Occipital lobe (tissue), 2 donors: Measurements from ENCODE around the gene TUBB6. TPM values are rescaled to one million over a fixed set of nuclear protein-coding genes. Genes with fewer than 3 reads are reported as not detected.

Experiments used
- DNase-seq: peaks from one replicate; lab custom pipeline; 2025; lab: John Stamatoyannopoulos, UW
- total RNA-seq: library from RNA; depleted of rRNA; stranded (reverse); fragments of >200 nt; gene quantifications from one replicate; pipeline ENCODE4 v1.2.3, GENCODE V29; 2014

TUBB6 gene
- total RNA-seq, 1 donor from 2014 or later, result 36.8 TPM

GRCh38 chr18:12336887-12337286 is 28.8 kb downstream of the TUBB6 start:
- DNase-seq, result no peak

- DNase-seq, result no peak
Observed at GRCh38 chr18:12338382-12338781, 30.3 kb downstream of the TUBB6 start.

GRCh38 chr18:12340945-12341660 is 33.1 kb downstream of the TUBB6 start:
- DNase-seq, result no peak

- no peak for DNase-seq
Observed at GRCh38 chr18:12342661-12343060, 34.6 kb downstream of the TUBB6 start.

- DNase-seq, result no peak
Observed at GRCh38 chr18:12345491-12346239, 37.6 kb downstream of the TUBB6 start.

GRCh38 chr18:12346240-12346565 is 38.2 kb downstream of the TUBB6 start:
- no peak for DNase-seq

GRCh38 chr18:12347895-12348294 is 39.9 kb downstream of the TUBB6 start:
- DNase-seq, result no peak

- no peak for DNase-seq
Observed at GRCh38 chr18:12352188-12352587, 44.1 kb downstream of the TUBB6 start.

- DNase-seq, result no peak
Observed at GRCh38 chr18:12359515-12359927, 51.5 kb downstream of the TUBB6 start.

GRCh38 chr18:12361770-12362378 is 53.8 kb downstream of the TUBB6 start:
- no peak for DNase-seq

- DNase-seq, result no peak
Observed at GRCh38 chr18:12362473-12363174, 54.6 kb downstream of the TUBB6 start.

GRCh38 chr18:12366379-12366778 is 58.3 kb downstream of the TUBB6 start:
- no peak for DNase-seq

- DNase-seq, result no peak
Observed at GRCh38 chr18:12366784-12367183, 58.7 kb downstream of the TUBB6 start.

- DNase-seq, result no peak
Observed at GRCh38 chr18:12369211-12369610, 61.2 kb downstream of the TUBB6 start.

- DNase-seq, result no peak
Observed at GRCh38 chr18:12371590-12371989, 63.5 kb downstream of the TUBB6 start.

GRCh38 chr18:12372406-12372805 is 64.4 kb downstream of the TUBB6 start:
- no peak for DNase-seq

- no peak for DNase-seq
Observed at GRCh38 chr18:12373116-12373770, 65.2 kb downstream of the TUBB6 start.

GRCh38 chr18:12373771-12374116 is 65.7 kb downstream of the TUBB6 start:
- DNase-seq, result no peak

GRCh38 chr18:12374401-12374800 is 66.4 kb downstream of the TUBB6 start:
- no peak for DNase-seq
